ENCODE data around the gene ADAMTS2.
A peak's percentile ranks its signal among the peaks of the same experiment; 100 is the strongest.

ADAMTS2 gene

GRCh38 chr5:179222246-179223017, 122.8 kb downstream of the ADAMTS2 start:
- no CpG with 5 or more reads among the region's 9 CpGs for WGBS, 2 donors (ENCODE audit: extremely low coverage in 2 of 2, insufficient read length in 2 of 2, insufficient replicate concordance in 1 of 2)
- Histone ChIP-seq H3K18ac (ENCODE audit: low read length) (peak overlapping the region; percentile 55), H3K27me3 (ENCODE audit: control insufficient read depth in 3 of 3, insufficient read depth in 3 of 3, low read depth in 1 of 3, low read length in 3 of 3) (peaks cover 0 to 2% (median 0%) of the 10 kb centered on the region in 3 experiments), H3K9me3 (replicated peaks in 1 of 2; ENCODE audit: control insufficient read depth in 2 of 2, insufficient read depth in 1 of 2, low read depth in 1 of 2, low read length in 2 of 2) (peaks cover 17 to 21% of the 10 kb centered on the region in 2 donors), H3K14ac (ENCODE audit: low read length) (no peak overlapping the region), H3K23ac (ENCODE audit: low read depth, low read length, poor library complexity) (peak overlapping the region; percentile 39), H2BK120ac (ENCODE audit: low read depth, low read length) (no peak overlapping the region), H4K8ac (ENCODE audit: low read depth, low read length) (peak overlapping the region; percentile 30), H3K9ac (ENCODE audit: low read depth, low read length, poor library complexity) (no peak overlapping the region), H4K91ac (ENCODE audit: low read depth, low read length, poor library complexity) (no peak overlapping the region), H3K4me3 (ENCODE audit: low read length in 2 of 2) (no peak overlapping the region), H2AK5ac (ENCODE audit: low read depth, low read length) (no peak overlapping the region), H3K4ac (ENCODE audit: low read length) (no peak overlapping the region), H2AFZ (ENCODE audit: low read length) (no peak overlapping the region), H3K79me1 (ENCODE audit: low read depth, low read length) (peaks cover 4% of the 10 kb centered on the region), H2BK12ac (ENCODE audit: low read length) (no peak overlapping the region), H3K4me1 (ENCODE audit: control insufficient read depth in 2 of 2, insufficient read depth in 1 of 2, low read depth in 1 of 2, low read length in 2 of 2) (peaks cover 0 to 4% of the 10 kb centered on the region in 2 donors), H2BK5ac (ENCODE audit: low read length) (peak overlapping the region; percentile 72), H3K27ac (replicated peaks; ENCODE audit: low read length) (no peak overlapping the region), H3K36me3 (replicated peaks in 1 of 2; ENCODE audit: control insufficient read depth in 2 of 2, insufficient read depth in 2 of 2, low read length in 2 of 2) (peaks cover 0 to 7% of the 10 kb centered on the region in 2 donors), H3K4me2 (ENCODE audit: insufficient read depth, low read length, poor library complexity, severe bottlenecking) (no peak overlapping the region), H2BK15ac (ENCODE audit: low read length) (no peak overlapping the region)
- DNase-seq (ENCODE audit: low spot score) = no peak

GRCh38 chr5:179221877-179222220, 123.4 kb downstream of the ADAMTS2 start:
- Histone ChIP-seq H3K27me3 (ENCODE audit: control insufficient read depth in 3 of 3, insufficient read depth in 3 of 3, low read depth in 1 of 3, low read length in 3 of 3) (peaks cover 0 to 2% (median 0%) of the 10 kb centered on the region in 3 experiments), H3K36me3 (replicated peaks in 1 of 2; ENCODE audit: control insufficient read depth in 2 of 2, insufficient read depth in 2 of 2, low read length in 2 of 2) (peaks cover 0 to 7% of the 10 kb centered on the region in 2 donors), H4K91ac (ENCODE audit: low read depth, low read length, poor library complexity) (no peak overlapping the region), H3K79me1 (ENCODE audit: low read depth, low read length) (peaks cover 4% of the 10 kb centered on the region), H3K4me2 (ENCODE audit: insufficient read depth, low read length, poor library complexity, severe bottlenecking) (no peak overlapping the region), H3K4me3 (ENCODE audit: low read length in 2 of 2) (no peak overlapping the region), H2BK5ac (ENCODE audit: low read length) (no peak overlapping the region), H3K23ac (ENCODE audit: low read depth, low read length, poor library complexity) (no peak overlapping the region), H2AFZ (ENCODE audit: low read length) (no peak overlapping the region), H2BK12ac (ENCODE audit: low read length) (no peak overlapping the region), H3K18ac (ENCODE audit: low read length) (no peak overlapping the region), H3K27ac (replicated peaks; ENCODE audit: low read length) (no peak overlapping the region), H3K9me3 (replicated peaks in 1 of 2; ENCODE audit: control insufficient read depth in 2 of 2, insufficient read depth in 1 of 2, low read depth in 1 of 2, low read length in 2 of 2) (peaks cover 17 to 21% of the 10 kb centered on the region in 2 donors), H3K4me1 (ENCODE audit: control insufficient read depth in 2 of 2, insufficient read depth in 1 of 2, low read depth in 1 of 2, low read length in 2 of 2) (peaks cover 0 to 6% of the 10 kb centered on the region in 2 donors), H3K14ac (ENCODE audit: low read length) (no peak overlapping the region), H3K4ac (ENCODE audit: low read length) (no peak overlapping the region), H3K9ac (ENCODE audit: low read depth, low read length, poor library complexity) (no peak overlapping the region), H2BK15ac (ENCODE audit: low read length) (no peak overlapping the region), H2BK120ac (ENCODE audit: low read depth, low read length) (no peak overlapping the region), H4K8ac (ENCODE audit: low read depth, low read length) (no peak overlapping the region), H2AK5ac (ENCODE audit: low read depth, low read length) (no peak overlapping the region)
- no CpG with 5 or more reads among the region's 6 CpGs for WGBS, 2 donors (ENCODE audit: extremely low coverage in 2 of 2, insufficient read length in 2 of 2, insufficient replicate concordance in 1 of 2)
- DNase-seq (ENCODE audit: low spot score) = no peak

GRCh38 chr5:179221196-179221876, 123.9 kb downstream of the ADAMTS2 start:
- Histone ChIP-seq H4K8ac (ENCODE audit: low read depth, low read length) (no peak overlapping the region), H2BK120ac (ENCODE audit: low read depth, low read length) (no peak overlapping the region), H3K27me3 (ENCODE audit: control insufficient read depth in 3 of 3, insufficient read depth in 3 of 3, low read depth in 1 of 3, low read length in 3 of 3) (peaks cover 0 to 2% (median 0%) of the 10 kb centered on the region in 3 experiments), H2BK5ac (ENCODE audit: low read length) (peak overlapping the region; percentile 80), H3K79me1 (ENCODE audit: low read depth, low read length) (peaks cover 4% of the 10 kb centered on the region), H3K36me3 (replicated peaks in 1 of 2; ENCODE audit: control insufficient read depth in 2 of 2, insufficient read depth in 2 of 2, low read length in 2 of 2) (peaks cover 0 to 7% of the 10 kb centered on the region in 2 donors), H3K18ac (ENCODE audit: low read length) (peak overlapping the region; percentile 82), H3K27ac (replicated peaks; ENCODE audit: low read length) (no peak overlapping the region), H3K4ac (ENCODE audit: low read length) (no peak overlapping the region), H3K4me2 (ENCODE audit: insufficient read depth, low read length, poor library complexity, severe bottlenecking) (no peak overlapping the region), H2AK5ac (ENCODE audit: low read depth, low read length) (peak overlapping the region; percentile 89), H3K9ac (ENCODE audit: low read depth, low read length, poor library complexity) (peak overlapping the region; percentile 18), H2BK12ac (ENCODE audit: low read length) (no peak overlapping the region), H3K9me3 (replicated peaks in 1 of 2; ENCODE audit: control insufficient read depth in 2 of 2, insufficient read depth in 1 of 2, low read depth in 1 of 2, low read length in 2 of 2) (peaks cover 17 to 21% of the 10 kb centered on the region in 2 donors), H2AFZ (ENCODE audit: low read length) (no peak overlapping the region), H3K4me3 (ENCODE audit: low read length in 2 of 2) (no peak overlapping the region), H4K91ac (ENCODE audit: low read depth, low read length, poor library complexity) (no peak overlapping the region), H3K14ac (ENCODE audit: low read length) (peak overlapping the region; percentile 75), H3K23ac (ENCODE audit: low read depth, low read length, poor library complexity) (peak overlapping the region; percentile 83), H2BK15ac (ENCODE audit: low read length) (no peak overlapping the region), H3K4me1 (ENCODE audit: control insufficient read depth in 2 of 2, insufficient read depth in 1 of 2, low read depth in 1 of 2, low read length in 2 of 2) (peaks cover 0 to 6% of the 10 kb centered on the region in 2 donors)
- DNase-seq (ENCODE audit: low spot score) = no peak
- no CpG with 5 or more reads among the region's 14 CpGs for WGBS, 2 donors (ENCODE audit: extremely low coverage in 2 of 2, insufficient read length in 2 of 2, insufficient replicate concordance in 1 of 2)

GRCh38 chr5:179220716-179221115, 124.5 kb downstream of the ADAMTS2 start:
- Histone ChIP-seq H4K91ac (ENCODE audit: low read depth, low read length, poor library complexity) (no peak overlapping the region), H3K27me3 (ENCODE audit: control insufficient read depth in 3 of 3, insufficient read depth in 3 of 3, low read depth in 1 of 3, low read length in 3 of 3) (peaks cover 0 to 2% (median 0%) of the 10 kb centered on the region in 3 experiments), H3K4me3 (ENCODE audit: low read length in 2 of 2) (no peak overlapping the region), H3K36me3 (replicated peaks in 1 of 2; ENCODE audit: control insufficient read depth in 2 of 2, insufficient read depth in 2 of 2, low read length in 2 of 2) (peaks cover 0 to 7% of the 10 kb centered on the region in 2 donors), H2BK15ac (ENCODE audit: low read length) (no peak overlapping the region), H2AK5ac (ENCODE audit: low read depth, low read length) (no peak overlapping the region), H3K4me1 (ENCODE audit: control insufficient read depth in 2 of 2, insufficient read depth in 1 of 2, low read depth in 1 of 2, low read length in 2 of 2) (peaks cover 0 to 6% of the 10 kb centered on the region in 2 donors), H3K14ac (ENCODE audit: low read length) (peak overlapping the region; percentile 75), H3K18ac (ENCODE audit: low read length) (peak overlapping the region; percentile 75), H4K8ac (ENCODE audit: low read depth, low read length) (no peak overlapping the region), H2BK120ac (ENCODE audit: low read depth, low read length) (peak overlapping the region; percentile 78), H2BK5ac (ENCODE audit: low read length) (peak overlapping the region; percentile 80), H3K9me3 (replicated peaks in 1 of 2; ENCODE audit: control insufficient read depth in 2 of 2, insufficient read depth in 1 of 2, low read depth in 1 of 2, low read length in 2 of 2) (peaks cover 17 to 21% of the 10 kb centered on the region in 2 donors), H3K4me2 (ENCODE audit: insufficient read depth, low read length, poor library complexity, severe bottlenecking) (no peak overlapping the region), H3K9ac (ENCODE audit: low read depth, low read length, poor library complexity) (peak overlapping the region; percentile 18), H2AFZ (ENCODE audit: low read length) (no peak overlapping the region), H3K23ac (ENCODE audit: low read depth, low read length, poor library complexity) (peak overlapping the region; percentile 83), H3K27ac (replicated peaks; ENCODE audit: low read length) (no peak overlapping the region), H2BK12ac (ENCODE audit: low read length) (no peak overlapping the region), H3K4ac (ENCODE audit: low read length) (no peak overlapping the region), H3K79me1 (ENCODE audit: low read depth, low read length) (peaks cover 4% of the 10 kb centered on the region)
- DNase-seq (ENCODE audit: low spot score) = no peak
- no CpG with 5 or more reads among the region's 8 CpGs for WGBS, 2 donors (ENCODE audit: extremely low coverage in 2 of 2, insufficient read length in 2 of 2, insufficient replicate concordance in 1 of 2)
